HG03159 (cell line): ENCODE data around the gene EPHB2.

Experiments used
- ATAC-seq: cut with Tn5 transposase; IDR thresholded peaks from one replicate; pipeline ENCODE4 v1.9.1; 2021; ENCODE audit warnings: mild to moderate bottlenecking, moderate library complexity; ENCODE audit not compliant: unreplicated experiment

Gene EPHB2

DNA sequence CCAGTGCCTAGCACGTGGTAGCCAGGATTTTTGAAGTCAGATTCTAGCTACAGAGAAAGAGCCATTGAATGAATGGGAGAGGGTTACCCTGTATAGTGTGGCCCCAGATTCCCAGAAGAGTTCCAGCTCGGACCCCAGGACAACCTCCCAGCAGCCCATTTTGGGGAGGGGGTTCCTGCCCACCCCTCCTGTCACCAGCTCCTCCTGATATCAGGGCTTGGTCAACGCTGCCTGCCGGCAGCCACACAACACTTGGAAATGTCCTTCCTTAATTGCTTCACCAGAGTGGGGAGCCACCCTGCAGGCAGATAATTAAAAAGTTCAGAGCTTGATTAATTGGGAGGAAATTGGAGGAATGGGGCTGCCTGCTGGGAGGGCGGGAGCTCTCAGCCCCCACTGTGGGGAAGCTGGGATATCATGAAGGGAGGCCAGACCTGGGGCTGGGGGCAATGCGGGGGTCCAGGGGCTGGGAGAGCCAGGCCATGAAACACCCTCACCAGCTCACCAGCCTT is 141.6 kb downstream of the EPHB2 start:
- ATAC-seq = no peak

DNA sequence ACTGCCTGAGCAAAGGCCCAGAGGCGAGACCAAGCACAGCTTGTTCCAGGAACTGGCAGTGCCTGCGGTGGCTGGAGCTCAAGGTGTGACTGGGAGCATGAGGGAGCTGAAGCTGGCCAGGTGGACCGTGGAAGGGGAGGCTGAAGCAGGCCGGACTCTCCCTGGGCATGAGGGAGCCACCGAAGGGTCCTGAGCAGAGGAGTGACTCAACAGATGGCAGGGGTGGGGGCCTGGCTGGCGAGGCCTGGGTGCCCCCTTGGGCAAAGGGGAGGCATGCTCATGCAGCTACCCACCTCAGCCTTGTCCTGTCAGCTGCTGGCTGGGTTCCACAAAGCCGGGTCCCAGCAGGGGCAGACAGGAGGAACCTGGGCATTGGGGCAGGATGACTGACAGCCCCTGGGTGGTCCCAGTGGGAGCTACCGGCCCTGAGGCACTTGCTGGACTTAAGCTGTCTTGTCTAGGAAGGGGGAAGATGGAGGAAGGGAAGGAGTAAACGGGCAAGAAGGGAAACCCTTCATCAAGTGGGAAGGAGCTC is 143.1 kb downstream of the EPHB2 start:
- ATAC-seq = no peak

DNA sequence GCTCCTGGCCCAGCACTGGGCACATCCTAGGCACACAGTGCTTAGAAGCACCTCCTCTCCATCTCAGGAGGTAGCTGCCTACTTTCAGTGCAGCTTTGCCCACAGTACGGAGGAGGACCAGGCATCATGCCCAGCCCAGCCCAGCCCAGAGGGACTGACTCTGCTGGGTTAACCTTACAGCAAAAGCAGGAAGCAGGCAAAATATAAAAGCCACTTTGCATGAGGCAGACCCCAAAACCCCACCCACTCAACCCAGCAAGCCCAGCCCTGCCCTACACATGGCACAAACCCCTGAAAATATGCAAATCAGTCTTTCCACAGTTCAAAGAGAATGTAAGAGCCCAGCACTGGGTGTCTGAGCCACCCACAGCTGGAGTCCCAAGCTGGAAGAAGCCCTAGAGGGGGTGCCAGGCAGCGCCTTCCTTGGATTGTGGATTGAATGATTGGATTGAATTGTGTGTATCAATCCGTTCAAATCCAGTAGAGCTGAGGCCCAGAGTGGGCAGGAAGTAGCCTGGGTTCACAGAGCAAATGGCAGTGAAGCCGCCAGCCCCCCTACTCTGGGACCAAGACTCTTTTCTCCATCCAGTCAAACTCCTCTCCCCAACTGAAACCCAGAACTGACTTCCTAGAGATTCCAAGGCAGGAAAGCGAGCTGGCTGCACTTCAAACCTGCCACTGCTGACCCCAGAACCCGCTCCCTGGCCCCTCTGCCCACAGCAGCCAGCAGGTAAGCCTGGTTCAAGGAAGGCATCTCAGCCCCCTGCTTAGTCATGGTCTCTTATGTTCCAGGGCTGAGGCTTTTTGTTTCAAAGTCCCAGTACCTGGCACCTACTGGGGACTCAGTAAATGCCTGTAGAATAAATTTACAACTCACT is 144.3 kb downstream of the EPHB2 start:
- no peak for ATAC-seq

DNA sequence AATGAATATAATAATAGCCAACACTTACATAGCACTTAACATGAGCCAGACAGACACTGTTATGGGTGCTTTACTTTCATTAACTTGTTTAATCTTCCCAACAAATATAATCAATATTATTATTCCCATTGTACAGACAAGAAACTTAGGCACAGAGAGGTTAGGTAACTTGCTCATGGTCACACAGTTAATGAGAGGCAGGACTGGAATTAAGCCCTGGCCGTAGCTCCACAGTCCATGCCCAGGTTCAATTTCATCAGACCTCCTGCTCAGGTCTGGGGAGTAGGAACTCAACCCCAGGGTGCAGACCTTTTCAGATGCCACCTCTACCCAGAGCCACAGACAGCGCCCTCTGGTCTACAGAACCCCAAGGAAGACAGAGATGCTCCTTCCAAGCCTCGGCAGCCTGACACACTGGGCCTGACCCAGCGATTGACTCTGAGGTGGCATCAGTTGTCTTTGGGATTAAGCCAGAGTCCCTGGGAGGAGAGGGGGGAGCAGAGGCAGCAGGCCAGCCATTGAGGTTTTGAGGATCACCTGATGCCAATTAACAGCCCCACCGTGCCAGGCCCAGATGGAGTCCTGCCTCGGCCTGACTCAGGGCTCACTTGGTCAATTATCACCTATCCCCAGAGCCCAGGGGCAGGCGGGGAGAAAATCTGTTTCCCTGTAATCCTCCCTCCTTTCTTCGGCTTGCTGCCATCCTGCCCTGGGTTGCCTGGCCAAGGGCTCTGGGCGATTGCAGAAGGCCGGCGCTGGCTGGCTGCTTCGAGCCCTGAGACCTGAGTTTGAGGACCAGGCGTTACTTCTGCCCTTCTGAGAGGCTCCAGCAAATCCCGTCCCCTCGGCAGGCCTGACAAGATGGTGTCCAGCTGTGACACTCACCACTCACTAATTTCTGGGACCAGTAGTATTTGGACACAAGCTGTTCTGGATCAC is 145.3 kb downstream of the EPHB2 start:
- no peak for ATAC-seq

DNA sequence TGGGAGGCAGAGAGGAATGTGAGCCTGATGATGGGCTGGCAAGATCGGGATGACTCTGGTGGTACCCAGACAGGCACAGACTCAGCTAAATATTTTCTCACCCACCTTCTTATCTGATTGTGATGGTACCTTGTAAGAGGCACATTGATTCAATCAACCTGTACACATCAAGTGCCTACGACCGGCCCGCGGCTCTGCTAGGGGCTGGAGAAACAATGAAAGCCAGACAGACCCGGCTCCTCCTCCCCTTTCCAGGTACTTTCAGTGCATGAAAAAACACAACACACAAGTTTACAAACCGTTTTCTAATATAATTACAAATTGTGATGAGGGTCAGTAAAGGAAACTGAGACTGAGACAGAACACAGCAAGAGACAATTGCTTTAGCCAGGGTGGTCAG is 147.0 kb downstream of the EPHB2 start:
- ATAC-seq = no peak

DNA sequence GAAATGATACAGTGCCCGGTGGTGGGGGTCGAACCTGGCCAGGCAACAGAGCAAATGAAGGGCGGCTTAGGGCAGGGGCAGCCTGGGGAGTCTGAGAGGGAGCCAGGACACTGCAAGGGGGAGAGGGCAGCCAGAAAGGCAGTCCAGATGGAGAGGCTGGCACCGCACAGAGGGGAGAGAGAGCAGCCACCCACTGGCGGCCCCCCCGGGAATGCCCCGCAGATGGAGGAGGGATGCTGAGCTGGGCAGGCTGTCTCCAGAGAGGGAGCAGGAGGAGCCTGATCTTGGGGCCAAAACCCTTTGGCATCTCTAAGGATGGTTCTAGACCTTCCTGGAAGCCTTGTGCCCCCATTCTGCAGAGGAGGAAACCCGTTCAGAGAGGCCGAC is 149.8 kb downstream of the EPHB2 start:
- no peak for ATAC-seq

DNA sequence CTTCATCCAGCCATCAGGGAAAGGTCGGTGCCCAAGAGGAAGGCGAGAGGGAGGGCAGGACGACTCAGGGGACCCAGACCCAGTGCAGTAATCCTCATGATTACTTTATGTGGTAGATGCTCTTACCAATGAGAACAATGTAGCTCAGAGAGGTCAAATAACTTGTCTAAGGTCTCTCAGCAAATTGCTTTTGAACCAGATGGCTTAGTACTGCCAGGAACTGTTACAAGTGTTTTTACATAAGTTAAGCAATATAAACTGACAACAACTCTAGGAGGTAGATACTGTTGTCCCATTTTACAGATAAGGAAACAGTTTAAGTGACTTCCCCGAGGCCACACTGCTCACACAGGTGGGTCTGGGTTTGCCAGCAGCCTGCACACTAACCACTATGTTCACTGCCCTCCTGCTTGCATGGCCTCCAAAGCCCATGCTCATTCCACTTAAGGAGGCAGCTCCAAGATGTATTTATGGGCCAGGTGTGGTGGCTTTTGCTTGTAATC is 150.3 kb downstream of the EPHB2 start:
- ATAC-seq = no peak

DNA sequence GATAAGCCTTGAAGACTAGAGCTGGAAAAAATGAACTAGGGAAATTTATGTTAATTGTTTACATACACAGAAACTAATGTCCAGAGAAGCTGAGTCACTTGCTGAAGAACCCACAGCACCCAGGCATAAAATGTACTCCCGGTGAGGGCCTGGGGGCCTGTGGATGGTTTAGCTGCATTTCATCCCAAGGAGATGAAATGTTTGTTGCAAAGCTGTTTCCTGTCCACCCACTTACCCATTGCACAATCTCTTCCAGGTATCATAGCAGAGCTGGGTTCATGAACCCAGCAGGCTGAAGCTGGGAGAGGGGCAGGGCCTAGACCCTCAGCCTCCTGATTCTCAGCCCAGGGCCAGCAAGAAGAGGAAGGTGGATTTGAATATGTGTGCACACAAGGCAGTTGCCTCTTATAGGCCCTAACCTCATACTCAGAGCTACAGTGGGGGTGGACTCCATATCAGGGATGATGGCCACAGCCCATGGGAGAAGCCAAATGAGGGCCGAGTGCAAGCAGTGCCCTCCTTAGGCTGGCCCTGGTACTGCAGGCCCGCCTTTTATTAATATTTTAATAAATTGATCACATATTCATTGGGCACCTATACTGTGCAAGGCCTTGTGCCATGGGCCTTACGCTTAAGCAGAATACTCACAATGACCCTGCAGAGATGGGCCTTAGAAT is 151.3 kb downstream of the EPHB2 start:
- no peak for ATAC-seq

DNA sequence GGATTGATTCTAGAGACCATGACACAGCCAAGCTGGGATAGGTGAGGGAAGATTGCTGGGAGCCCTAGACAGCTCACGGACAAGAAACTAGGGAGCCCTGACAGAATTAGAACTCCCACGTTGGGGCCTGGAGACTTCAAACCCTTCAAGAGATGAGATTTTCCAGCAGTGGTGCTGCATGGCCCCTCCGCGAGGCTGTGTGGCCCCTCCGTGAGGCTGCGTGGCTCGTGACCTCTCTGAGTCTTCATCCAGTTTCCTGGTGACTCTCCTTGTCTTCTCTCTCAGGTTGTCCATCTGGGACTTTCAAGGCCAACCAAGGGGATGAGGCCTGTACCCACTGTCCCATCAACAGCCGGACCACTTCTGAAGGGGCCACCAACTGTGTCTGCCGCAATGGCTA is 152.1 kb downstream of the EPHB2 start:
- no peak for ATAC-seq

DNA sequence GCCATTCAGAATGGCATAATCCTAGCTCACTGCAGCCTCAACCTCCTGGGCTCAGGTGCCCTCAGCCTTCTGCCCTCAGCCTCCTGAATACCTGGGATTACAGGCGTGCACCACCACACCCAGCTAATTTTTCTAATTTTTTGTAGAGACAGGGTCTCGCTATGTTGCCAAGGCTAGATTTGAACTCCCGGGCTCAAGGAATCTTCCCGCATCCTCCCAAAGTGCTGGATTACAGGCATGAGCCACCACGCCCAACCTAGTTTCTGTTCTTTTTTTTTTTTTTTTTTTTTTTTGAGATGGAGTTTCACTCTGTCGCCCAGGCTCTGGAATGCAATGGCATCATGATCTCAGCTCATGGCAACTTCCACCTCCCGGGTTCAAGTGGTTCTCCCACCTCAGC is 153.1 kb downstream of the EPHB2 start:
- ATAC-seq = no peak

DNA sequence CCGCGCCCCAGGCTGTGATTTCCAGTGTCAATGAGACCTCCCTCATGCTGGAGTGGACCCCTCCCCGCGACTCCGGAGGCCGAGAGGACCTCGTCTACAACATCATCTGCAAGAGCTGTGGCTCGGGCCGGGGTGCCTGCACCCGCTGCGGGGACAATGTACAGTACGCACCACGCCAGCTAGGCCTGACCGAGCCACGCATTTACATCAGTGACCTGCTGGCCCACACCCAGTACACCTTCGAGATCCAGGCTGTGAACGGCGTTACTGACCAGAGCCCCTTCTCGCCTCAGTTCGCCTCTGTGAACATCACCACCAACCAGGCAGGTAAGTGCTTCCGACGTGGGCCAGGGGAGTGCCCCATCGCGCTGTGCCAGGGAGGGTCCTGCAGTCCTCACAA is 154.2 kb downstream of the EPHB2 start:
- no peak for ATAC-seq

DNA sequence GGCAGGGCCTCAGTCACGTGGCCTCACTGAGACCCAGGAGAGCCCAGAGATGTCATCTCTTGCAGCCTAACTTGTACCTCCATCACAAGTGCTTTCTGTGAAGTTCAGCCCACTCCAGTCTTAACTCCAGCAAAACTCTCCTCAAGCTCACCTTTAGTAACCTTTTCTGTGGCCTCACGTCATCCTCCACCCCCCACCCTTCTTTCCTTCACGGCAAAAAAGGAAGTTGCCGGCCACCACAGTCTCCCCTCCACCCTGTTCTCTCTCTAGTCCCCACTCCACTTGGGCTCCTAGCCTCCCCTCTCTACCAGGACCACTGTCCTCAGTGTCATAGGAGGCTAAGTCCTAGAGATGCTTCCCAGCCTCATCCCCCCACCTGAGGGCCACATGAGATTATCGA is 155.1 kb downstream of the EPHB2 start:
- ATAC-seq = no peak

DNA sequence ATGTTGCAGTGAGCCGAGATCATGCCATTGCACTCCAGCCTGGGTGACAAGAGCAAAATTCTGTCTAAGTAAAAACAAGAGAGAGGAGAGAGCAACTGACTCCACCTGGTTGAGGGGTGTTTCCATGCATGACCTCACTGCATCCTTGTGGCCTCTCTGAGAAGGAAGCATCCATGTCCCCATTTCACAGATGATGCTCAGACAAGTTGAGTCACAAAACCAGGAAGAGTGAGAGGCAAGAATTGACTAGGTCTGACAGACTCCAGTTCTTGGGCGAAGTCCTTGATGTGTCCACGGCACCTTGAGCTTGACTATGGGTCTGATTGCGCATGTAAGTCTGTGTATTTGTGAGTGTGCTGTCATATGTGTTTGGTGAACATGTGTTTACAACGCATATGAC is 156.2 kb downstream of the EPHB2 start:
- no peak for ATAC-seq

DNA sequence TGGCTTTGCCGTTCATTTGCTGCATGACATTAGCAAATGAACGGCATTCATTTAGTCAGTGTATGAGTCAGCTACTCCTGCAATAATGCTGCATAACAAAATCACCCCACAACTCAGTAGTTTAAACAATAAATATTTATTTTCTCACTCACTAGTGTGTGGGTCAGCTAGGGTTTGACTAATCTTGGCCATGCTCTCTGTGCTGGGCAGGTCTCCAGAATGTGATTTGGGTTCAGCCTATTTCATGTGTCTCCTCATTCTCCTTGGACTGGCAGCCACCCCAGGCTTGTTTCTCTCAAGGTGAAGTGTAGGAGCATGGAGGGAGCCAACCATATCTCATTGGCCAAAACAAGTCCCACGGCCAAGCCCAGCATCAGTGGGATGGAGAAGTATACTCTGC is 157.7 kb downstream of the EPHB2 start:
- ATAC-seq = no peak

DNA sequence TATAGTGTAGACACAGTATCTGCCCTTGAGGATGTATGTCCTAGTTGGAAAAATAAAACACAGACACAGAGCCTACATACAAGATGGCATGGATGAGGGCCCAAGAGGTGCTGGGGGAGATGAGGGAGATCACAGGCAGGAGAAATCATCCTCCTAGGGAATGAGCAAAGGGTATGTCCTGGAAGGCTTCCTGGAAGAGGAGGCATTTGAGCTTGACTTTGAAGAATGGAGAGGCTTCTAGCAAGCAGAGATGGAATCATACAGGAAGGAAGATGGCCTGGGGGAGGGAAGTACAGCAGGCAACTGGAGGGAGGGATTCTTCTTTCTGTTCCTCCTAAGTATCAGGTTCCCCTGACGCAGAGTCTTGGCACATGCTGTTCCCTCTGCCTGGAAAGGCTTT is 158.7 kb downstream of the EPHB2 start:
- no peak for ATAC-seq

DNA sequence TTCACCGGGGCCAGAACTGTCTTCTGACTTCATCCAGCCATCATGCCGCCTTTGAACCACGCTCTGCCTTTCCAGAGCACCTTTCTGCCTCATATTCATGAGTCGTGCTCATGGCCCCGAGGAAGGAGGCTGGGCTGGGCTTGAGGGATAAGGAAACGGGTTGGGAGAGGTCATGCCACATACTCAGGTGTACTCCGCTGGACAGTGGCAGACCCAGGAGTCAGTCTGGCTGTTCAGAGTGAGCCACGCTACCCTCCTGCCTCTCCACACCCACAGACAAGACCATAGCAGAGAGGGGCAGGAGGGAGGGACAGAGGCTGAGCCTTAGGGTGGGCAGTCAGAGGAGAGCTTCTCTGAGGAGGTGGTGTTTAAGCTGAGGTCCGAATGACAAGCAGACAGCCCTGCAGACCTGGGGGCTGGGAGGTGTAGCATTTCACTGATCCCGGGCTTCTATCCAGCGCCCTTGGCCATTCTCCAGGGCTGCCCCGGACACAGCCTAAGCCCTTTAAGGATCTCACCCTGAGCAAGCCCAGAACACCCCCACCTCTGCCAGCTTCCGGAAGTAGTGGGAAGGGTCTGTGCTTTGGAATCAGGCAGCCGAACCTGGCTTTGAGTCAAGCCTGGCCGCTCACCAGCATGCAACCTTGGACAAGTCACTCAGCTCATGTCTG is 159.7 kb downstream of the EPHB2 start:
- ATAC-seq = no peak

DNA sequence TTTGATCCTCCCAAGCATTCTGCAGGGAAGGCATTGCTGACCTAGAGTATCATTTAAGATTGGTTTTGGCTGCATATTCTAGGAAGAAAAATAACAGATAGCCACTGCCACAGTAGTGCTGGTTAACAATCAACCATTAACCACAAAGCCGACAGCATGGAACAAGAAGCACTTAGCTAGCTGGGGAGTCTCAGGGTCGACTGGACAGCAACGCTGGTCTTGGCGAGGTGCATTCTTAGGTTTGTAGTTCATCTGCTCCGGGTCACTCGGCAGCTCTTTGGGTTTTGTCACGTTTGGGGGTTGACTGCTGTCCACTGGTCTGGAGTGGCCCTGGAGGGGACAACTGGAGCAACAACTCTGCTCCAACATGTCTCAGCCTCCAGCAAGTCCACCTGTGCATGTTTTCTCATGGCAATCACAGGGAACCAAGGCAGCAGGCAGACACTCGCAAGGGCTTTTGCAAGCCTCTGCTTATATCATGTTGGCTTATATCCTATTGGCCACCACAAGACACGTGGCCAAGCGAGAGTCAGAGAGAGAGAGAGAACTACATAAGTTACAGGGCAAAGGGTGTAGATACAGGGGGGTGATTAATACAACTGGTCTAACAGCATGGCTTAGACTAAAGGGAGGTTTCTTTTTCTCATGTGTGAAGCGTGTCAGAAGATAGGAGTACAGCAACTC is 162.5 kb downstream of the EPHB2 start:
- no peak for ATAC-seq

DNA sequence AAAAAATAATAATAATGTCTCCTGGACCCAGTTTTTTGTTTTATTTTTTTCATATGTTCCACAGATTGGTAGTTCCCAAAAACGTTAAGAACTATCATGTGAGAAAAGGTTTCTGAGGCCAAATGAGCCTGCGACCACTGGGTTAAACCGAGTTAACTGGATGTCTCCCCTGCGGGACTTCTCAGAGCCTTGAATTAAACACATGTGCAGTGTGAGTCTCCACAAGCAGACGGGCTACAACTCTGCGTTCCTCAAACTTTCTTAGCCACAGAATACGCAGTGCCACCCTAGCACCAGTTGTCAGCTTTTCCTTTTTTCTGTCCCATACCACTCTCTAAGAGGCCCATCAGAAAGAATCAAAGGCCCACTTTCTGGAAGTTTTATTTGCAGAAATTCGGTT is 164.1 kb downstream of the EPHB2 start:
- ATAC-seq = no peak

DNA sequence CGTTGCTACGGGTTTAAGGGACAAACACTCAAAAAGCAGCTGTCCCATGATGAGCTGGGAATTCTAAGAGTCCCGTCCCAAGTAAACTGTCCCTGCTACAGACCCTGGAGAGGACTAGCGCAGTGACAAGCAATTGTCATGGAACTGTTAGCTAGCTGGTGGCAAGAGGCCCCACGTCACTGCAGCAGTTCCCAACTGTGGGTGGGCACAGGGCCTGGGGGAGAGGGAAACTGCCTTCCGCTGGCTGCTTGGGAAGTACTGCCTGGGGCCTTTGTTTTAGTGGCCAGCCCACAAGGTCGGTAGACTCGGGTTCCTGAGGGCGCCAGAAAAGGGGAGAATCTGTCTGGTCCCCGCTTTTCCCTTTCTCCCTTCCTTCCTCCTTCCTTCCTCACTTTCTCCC is 164.6 kb downstream of the EPHB2 start:
- ATAC-seq = no peak

DNA sequence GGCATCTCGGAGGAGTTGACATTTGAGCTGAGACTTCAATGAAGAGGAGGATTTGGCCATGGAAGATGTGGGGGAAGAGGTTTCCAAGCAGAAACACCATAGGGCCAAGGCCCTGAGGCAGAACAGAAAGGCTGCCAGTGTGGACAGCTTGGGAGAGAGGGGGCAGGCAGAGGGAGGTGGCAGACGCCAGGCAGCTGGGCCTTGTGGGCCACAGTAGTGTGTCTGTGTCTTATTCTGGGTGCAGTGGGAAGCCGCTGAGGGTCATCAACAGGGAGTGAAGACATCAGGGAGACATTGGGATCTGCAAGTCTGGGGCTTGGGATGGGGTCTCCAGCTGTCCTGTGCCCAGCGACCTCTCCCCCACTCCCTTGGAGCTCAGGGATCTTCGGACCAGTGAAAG is 165.2 kb downstream of the EPHB2 start:
- no peak for ATAC-seq
